Nucleus accumbens (tissue), 56 donors: Measurements from ENCODE around the gene ZNF529.

ENCODE experiments used
- DNase-seq, 56 donors: peaks; one replicate each; lab custom pipeline; 2025; lab: John Stamatoyannopoulos, UW

ZNF529 gene

DNA sequence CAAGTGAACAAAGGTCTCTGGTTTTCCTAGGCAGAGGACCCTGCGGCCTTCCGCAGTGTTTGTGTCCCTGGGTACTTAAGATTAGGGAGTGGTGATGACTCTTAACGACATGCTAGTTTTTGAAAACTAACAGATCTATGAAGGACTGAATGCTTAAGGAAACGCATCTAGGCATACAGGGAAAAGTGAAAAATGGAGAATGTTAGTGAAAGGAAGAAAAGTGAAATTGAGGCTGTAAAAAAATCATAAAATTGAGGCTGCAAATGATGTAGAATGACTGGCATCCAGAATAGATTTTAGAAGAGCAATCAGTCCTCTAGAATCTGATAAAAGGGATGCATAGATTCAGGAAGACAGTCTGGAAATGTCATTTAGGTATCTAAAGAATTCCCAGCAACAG lies 48.5 kb downstream of the ZNF529 start:
- DNase-seq = no peak

DNA sequence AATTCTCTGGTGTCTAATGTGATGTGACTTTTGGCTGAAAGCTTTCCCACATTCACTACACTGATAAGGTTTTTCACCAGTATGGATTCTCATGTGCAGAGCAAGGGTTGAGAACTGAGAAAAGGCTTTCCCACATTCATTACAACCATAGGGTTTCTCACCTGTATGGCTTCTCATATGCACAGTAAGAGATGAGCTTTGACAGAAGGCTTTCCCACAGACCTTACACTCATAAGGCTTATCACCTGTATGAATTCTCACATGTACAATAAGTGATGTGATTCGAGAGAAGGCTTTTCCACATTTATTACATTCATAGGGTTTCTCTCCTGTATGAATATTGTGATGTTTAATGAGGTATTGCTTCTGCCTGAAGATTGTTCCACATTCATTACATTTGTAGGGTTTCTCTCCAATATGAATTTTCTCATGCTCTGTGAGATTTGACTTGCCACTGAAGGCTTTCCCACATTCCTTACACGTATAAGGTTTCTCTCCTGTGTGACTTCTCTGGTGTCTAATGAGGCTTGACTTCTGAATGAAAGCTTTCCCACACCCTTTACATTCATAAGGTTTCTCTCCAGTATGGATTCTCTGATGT lies 59.0 kb downstream of the ZNF529 start:
- no peak for DNase-seq

DNA sequence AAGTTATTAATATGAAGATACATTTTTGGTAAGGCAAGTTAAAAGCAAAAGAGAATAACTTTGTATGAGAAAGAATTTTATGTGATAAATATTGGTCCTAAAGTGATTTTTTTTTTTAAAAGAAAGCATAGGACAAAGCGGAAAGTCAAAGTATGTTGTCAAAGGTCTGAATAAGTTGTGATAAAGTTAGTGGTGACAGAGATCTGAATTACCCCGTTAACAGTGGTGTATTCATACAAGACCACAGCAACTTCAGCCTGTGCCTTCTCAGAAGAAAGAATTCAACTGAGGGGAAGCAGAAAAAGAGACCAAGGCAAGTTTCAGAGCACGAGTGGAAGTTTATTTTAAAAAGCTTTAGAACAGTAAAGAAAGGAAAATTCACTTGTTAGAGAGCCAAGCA lies 64.8 kb downstream of the ZNF529 start:
- DNase-seq = no peak

DNA sequence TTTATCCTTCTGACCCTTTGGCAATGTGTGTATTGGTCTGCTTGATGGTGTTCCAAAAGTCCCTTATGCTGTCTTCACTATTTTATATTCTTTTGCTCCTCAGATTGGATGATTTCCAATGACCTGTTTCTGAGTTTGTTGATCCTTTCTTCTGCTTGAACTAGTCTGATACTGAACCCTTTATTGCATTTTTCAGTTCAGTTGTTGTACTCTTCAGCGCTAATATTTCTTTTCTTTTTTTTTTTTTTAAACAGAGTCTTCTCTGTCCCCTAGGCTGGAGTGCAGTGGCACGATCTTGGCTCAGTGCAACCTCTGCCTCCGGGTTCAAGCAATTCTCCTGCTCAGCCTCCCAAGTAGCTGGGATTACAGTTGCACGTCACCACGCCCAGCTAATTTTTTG lies 71.1 kb downstream of the ZNF529 start:
- DNase-seq = no peak

GRCh38 chr19:36497001-36497400 lies 76.1 kb downstream of the ZNF529 start:
- no peak for DNase-seq
